GM18868 (cell line): ENCODE data around the gene OBP2B.
"Not testable (repeated sequence)": the region's sequence is repeated elsewhere in the genome, so short reads cannot be mapped to it uniquely, and the experiment has no call there.

ENCODE experiments used
- ATAC-seq: cut with Tn5 transposase; IDR thresholded peaks from one replicate; pipeline ENCODE4 v1.9.1; 2021; ENCODE audit warnings: mild to moderate bottlenecking, moderate library complexity; ENCODE audit not compliant: unreplicated experiment

Gene OBP2B

DNA sequence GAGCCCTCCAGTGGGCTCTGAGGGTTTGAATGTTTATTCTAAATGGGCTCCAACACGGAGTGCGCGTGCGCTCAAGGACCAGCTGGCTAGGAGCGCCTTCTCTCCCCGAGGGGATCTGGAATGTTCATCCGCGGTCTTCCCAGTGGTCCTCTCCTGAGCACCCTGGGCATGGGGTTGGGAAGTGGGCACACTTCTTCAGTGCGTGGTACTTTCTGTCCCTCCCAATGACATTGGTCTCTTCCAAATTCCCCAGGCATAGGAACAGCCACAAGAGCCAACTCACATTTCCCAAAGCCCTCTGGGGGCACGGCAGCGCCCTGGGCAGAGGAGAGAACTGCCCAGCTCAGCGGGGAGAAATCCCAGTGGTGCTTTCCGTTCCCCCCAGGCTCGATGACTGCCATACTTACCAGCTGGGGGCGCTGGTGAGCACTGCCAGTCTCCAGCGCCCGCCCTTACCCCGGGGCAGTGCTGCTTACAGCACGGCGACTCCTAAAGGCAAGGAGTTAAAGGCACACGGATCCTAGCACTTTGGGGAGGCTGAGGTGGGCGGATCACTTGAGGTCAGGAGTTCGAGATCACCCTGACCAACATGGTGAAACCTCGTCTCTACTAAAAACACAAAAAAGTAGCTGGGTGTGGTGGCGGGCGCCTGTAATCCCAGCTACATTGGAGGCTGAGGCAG is 29.9 kb upstream of the OBP2B start:
- ATAC-seq, result no peak

DNA sequence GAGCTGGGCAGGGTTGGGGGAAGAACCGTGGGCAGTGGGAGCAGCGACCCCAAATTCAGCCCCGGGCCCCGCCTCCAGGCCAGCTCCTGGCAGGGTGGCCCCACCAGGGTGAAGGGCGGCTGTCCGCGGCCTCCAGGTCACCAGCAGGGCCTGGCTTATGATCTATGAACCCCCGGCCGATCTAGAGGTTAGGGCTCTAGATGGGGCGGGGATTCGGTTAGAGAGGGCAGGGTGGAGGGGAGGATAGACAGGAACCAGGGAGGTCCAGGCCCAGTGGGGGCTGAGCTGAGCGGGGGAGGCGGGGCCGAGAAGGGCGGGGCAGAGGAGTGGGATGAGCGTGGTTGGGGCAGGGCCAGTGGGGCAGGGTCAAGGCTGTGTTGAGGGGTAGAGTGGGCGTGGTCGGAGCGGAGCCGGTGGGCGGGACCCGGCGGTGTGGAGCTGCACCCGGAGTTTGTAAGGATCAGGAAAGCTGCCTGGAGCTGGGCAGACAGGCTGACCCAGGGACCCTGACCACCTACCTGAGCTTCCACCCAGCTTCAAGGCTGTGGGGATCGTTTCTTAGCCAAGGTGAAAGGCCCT is 29.3 kb upstream of the OBP2B start:
- no peak for ATAC-seq

DNA sequence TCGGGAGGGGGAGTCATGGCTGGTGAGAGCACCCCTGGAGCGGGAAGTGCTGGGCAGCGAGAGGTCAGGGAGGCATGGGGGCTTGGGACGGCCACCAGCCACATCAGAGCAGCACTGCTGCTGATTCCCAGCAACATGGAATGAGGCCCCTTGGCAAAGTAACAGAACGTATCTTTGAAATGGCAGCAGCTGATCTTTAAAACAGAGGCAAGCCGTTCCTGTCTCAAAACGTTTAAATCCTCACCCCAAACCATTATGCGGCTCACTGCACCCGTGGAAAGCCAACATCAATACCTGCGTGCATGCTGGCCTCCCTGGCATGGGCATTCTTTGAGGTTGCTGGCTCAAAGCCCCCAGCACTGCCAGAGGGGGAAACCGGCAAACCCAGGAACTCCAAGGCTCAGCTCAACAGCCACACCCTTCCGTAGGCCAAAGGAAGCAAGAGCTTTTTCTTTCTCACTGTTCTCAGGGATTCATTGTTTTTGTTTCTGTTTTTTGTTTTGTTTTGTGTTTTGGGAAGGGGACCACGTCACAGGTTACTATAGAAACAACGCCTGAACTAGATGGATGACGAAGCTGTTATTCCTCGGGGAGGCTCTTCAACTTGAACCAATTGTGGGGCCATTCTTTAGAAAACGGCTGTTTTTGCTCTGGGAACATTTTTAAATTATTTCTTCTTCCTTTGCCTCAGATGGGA is 28.1 kb upstream of the OBP2B start:
- ATAC-seq, result no peak

DNA sequence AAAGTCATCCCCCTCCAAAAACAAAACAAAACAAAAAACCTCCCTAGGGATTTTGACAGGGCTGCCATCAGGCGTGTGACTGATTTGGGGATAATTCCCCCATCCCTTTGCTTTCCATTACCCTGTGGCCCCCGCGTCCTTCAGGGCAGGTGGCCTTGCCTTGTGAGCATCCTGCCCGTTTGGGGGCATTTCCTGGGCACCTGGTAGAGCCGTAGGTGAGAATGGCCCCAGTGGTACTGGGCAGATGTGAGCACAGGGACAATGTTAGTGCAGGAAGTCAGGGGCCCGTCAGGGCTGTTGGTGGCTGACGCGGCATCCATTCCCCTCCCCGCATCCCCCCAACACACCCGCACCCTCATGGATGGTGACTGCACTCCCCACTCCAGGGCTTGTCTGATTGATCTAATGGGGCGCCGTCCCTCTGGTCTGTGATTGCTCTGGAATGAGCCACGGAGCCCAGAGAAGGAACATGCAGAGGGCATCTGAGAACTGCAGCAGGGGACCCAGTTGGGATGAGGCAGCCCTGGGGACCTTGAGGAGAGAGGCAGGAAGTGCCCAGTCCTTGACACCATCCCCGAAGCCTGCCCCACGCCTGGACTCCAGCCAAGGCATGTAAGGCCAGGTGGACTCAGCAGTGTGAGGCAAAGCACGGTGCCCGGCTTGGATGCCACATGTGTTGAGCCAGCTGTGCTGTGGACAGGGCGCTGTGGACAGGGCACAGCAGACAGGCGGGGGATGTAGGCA is 27.4 kb upstream of the OBP2B start:
- not testable (repeated sequence) for ATAC-seq

DNA sequence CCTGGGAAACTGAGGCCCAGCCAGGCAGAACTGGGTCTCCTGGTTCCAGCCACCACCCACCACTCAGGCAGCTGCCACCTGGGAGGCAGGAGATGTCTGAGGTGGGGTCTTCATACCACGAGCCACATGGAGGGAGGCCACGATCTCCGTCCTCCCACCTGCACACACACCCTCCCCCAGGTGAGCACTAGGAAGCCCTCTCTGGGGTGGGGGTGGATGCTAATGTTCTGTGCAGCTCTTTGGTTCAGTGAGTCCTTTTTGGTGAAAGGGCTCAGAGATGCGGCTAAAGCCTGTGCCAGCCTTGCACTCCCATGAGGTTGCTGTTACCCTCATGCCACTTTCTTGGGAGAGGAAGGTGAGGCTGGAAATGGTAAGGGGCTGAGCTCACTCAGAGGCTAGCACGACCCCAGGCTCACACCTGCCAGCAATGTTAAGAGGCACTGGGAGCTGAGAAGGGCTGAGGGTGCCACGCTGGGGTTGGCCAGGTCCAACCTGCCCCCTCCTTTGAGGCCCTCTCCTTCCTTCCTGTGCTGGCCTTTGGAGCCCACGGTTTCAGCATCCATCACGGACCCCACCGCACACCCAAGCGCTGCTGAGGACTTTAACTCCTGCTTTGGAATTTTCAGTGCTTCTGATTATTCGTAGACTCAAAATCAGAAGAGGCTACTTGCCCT is 26.6 kb upstream of the OBP2B start:
- no peak for ATAC-seq

DNA sequence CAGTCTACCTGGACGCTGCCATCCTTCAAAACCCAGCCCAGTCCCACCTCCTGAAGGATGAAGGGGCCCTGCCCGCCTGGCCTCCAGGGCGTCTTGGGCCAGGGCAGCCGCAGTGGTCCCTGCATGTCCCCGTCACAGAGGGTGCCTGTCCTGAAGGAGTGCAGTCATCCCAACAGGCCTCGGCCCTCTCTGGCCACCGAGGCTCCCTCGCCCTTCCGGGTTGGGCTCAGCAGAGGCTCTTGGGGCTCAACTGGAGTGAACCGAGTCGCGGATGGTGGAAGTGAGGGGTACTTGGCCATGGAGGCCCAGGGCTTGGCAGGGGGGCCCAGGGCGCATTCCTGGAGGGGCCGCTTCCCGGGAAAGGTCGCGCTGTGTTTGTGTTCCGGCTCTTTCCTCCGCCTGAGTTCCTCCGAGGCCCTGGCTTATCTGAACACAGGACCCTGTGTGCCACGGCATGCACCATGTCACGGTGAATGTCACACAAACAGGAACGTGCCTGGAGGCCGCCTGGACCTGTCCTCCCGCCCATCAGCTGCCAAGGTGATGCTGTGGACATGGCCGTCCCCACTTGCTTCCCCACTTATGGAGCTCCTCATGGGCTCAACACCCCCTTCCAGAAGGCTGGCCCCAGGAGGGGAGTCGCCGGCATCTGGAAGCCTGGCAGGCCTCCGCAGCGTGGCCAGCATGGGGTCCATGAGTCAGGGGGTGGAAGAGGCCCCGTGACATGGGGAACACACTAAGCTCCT is 25.7 kb upstream of the OBP2B start:
- no peak for ATAC-seq

DNA sequence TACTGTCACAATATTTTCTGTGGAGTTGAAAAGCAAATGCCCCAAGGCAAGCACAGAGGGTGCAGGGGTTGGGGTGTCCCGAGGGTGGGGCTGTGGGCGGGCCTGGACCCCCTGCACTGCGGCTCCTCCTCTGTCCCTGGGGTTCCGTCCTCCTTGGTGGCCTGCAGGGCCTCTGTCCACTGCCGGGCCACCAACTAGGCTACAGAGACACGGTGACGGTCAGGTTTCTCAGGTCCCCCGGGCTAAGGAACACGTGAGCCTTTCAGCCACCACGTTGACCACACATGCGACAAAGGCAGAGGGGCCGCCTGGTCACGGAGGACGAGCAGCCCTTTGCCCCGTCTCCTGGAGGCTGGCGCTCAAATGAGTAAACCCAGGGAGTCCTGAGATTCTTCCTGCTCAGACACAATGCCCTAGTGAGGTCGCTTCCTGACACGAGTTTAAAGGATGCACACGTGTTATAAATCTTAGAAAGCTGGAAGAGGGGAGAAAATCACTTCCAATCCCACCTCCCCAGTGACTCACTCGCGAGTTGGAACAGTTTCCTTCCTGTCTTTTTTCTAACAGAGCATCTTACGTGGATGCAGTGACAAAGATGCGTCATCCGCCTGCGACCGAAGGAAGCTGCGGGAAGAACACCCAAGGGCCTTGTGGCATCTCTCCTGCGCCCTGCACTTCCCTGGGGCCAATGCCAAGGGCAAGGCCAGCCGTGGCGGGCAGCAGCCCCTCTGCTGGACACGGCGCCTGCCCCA is 24.8 kb upstream of the OBP2B start:
- ATAC-seq, result no peak

DNA sequence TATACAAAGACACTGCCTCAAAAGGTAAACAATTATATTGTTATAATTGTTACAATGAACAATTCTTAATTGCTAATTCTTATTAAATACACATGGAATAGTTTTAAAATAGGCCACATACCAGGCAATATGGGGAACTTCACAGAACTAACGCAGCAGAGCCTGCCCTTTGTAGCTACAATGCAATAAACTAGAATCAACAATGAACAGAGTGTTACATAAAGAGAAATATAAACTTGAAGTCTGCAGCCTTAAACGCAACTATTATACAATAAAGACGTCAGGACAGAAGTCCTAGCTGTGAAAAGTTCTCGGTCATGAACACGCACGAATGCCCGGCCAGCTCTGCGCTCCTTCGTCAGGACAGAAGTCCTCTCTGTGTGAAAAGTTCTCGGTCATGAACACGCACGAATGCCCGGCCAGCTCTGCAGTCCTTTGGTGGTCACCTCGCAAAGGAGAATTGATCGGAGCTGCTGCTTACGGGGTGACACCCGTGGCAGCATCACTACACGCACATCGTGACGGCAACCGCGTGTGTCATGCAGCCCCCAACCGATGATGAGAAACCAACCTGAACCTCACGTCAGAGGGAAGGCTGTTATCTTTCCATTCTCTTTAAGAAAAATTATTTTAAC is 23.0 kb upstream of the OBP2B start:
- ATAC-seq, result not testable (repeated sequence)

DNA sequence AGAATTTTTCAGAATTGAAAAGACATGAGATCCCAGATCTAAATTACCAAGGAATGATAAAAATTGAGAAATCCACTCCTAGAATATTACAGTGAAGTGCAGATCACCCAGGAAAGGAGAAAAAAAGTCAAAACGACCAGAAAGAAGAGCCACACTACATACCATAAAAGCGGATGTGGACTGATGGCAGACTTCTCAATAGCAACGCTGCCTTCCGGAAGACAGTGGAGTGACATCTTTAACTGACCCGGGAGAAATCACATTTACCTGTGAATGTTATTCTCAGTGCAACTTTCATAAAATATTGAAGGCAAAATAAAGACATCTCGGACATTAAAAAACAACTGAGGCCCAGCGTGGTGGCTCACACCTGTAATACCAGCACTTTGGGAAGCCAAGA is 21.5 kb upstream of the OBP2B start:
- not testable (repeated sequence) for ATAC-seq

DNA sequence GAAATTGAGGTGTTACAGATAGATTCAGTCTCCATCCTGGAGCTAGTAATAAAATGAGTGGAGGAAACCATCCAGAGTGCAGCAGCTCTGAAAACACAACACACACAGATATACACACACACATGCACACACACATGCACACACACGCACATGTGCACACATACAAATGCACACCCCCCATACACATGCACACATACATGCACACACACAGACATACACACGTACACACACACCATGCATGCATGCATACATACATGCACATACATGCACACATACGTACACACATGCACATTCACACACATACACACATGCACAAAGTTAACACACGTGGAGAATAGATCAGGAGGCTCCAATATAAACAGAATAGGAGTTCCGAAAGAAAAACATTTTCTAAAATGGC is 21.0 kb upstream of the OBP2B start:
- ATAC-seq, result no peak

DNA sequence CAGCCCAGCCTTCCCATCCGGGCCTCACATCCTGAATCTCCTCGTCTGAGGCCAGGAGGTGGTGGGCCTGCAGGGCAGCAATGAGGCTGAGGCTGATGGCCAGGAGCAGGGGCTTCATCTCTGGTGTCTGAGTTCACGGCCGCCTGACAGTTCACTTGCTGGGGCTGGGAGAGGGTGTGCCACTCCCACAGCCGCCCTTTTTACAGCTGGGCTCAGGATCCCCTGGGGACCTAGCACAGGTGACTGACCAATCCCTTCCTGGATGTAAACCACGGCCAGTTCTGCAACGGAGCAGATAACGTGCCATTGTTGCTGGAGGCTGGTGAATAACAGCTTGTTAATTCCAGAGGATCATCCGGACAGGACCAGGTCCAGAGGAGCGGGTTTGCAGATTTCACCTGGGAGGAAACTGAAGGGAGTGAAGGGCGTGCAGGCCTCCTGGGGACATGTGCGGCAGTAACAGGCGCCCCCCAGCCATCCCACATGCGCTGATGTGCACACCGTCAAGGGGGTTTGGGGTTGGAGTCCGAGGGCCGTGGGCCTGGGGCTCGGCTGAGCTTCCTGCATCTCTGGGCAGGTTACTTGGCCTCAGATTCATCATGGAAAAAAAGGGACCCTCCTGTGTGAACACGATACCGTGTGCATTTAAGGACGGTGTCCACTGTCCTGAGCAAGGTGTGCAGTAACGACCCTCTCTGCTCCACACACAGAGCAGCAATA is 19.6 kb upstream of the OBP2B start:
- ATAC-seq, result not testable (repeated sequence)

DNA sequence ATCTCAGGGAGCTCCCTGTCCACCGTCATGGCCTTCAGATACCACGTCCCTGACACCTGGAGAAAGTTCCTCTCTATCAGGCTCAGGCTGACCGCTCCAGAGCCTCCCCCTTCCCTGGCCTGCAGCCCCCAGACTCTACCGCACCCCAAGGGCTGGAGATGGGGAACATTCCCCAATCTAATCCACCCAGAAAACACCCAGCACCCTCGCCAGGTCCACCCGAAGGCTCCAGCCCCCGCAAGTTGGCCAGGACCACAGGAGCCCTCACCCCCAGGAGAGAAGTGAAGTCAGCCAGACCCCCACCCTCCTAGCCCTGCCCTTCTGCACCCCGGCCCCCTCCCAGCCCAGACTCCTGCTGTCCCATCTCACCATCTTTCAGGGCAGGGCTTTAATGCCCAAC is 18.9 kb upstream of the OBP2B start:
- ATAC-seq, result not testable (repeated sequence)

DNA sequence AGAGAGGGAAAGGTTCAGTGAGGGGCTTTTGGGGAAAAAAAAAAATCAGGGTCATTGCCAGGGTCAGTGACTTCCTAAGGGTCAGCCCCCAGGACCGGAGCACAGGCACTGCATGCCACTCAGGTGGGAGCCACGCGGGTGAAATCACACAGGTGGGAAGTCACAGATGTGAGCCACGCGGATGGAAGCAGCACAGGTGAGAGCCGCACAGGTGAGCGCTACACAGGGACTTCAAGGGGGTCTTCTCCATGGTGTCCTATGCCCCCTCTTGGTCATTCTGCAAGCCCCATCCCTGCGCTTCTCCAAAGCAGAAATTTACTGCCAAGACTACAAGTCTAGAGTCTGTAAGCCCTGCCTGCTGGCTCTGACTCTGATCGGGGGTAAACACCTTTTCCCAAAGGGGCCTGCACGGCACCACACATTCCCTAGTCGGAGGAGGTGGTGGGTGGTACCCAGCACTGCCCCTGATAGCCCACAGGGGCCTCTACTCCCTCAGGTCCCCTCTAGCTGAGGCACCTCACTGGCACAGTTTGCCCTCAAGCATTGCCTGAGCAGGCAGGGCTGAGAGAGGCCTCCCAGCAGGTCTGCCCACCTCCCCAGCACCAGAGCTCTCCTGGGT is 18.3 kb upstream of the OBP2B start:
- ATAC-seq, result no peak

DNA sequence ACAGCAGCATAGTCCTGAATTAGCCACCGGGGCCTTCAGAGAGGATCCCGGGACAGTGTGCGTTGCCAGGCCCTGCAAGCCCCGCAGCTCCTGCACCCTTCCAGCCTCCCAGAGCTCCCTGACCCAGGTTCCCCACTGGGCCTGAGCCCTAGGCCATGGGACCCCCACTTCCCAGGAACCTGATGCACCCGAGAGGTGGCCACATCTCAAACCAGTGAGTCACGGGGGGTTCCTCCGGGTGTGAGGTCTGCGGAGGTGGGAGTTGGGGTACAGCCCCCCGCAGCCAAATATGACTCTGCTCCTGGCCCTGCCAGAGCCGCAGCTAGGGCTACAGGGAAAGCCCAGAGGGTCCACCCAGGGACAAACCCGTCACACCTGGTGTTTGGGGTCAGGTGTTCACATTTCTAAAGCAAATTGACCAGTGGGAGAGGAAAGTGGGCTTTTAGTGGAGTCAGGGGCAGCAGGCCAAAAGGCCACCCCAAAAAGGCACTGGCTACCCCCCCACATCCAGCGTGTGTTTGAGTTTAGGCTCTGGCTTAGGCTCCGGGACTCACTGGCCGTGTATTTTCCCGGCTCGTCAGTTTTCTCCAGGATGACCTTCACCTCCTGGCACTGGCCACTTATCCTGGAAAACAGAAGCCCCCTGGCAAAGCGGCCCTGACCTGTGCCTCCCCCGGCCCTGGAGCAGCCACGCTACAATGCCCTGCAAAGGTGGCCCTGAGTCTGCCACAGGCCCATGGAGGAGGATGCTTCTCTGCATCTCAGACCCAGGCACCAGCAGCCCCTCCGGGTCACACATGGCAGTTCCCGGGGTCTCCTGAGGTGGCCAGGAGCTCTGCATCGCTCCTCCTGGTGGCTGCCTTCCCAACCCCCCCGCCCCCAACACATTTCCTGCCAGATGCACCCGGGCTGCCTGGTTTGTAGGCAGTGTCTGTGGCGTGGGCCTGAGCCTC is 17.4 kb upstream of the OBP2B start:
- no peak for ATAC-seq

DNA sequence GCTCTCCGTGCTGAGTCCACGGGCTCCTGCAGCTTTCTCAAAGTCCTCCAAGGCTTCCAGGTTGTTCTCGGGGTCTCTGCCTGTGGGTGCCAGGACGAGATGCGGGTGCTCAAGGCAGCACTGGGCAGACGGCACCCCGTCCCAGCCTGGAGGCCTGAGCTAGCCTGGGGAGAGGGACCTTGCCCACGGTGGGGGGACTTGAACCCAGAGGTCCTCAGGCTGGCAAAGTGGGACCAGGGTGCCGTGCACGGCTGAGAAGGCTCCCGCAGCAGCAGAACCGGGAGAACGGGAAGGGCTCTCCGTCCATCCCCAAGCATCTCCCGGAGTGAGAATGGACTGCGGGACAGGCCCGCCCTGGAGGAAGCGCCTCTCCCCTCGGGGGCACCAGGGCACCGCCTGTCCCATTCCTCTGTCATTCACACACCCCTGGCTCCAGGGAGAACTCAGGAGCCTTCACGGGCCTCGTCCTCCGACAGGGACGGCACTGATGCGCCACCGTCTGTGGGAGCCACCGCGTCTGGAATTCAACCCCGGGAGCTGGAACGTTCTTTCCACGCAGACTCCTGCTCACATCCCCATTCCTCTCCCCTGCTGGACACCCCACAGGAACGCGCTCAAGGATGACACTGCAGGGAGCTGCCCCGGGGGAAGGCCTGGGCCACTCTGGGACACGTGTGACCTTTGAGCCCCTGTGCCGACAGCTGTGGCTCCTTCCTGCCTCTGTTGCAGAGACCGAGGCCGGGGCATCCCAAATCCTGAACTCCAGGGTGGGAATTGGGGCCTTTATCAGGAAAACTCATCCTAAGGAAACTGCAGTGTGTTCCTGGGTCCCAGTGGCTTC is 16.3 kb upstream of the OBP2B start:
- ATAC-seq, result no peak

DNA sequence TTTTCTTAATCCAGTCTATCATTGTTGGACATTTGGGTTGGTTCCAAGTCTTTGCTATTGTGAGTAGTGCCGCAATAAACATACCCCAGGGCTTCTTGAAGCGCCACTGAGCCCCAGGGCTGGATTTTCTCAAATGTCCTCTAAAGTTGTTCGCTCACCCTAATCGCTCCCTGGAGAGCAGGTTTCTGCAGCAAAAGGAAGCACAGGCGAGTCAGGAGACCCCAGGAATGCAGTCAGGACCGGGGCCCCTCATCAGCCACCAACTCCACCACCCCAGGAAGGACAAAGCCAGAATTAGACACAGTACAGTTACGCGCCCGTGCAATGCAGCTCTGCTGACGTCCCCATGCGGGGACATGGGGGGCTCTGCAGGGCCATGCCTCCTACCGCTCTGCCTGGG is 15.7 kb upstream of the OBP2B start:
- no peak for ATAC-seq
